HepG2 (cell line): ENCODE results near the gene FBXO4. TPM values are rescaled to one million over a fixed set of nuclear protein-coding genes. Genes with fewer than 3 reads are reported as not detected.

Source experiments
- BCL6 ChIP-seq: IDR thresholded peaks from 2 replicates; pipeline ENCODE4 v1.6.1; 2016; ENCODE audit warnings: missing genetic modification reagents, missing compliant biosample characterization
- CENPX ChIP-seq: sonication (generic); formaldehyde crosslinking; IDR thresholded peaks from 2 replicates; pipeline ENCODE4 v1.9.0; 2021; ENCODE audit warnings: mild to moderate bottlenecking, missing genetic modification reagents, moderate library complexity
- DNMT1 ChIP-seq: sonication (generic); formaldehyde crosslinking; IDR thresholded peaks from 2 replicates; pipeline ENCODE4 v1.5.1; 2020; ENCODE audit warnings: mild to moderate bottlenecking, missing genetic modification reagents
- EEA1 ChIP-seq: sonication (generic); formaldehyde crosslinking; IDR thresholded peaks from 2 replicates; pipeline ENCODE4 v1.5.1; 2020; ENCODE audit warnings: mild to moderate bottlenecking, missing genetic modification reagents, borderline replicate concordance
- NR1H2 ChIP-seq: sonication (generic); formaldehyde crosslinking; IDR thresholded peaks from 2 replicates; pipeline ENCODE4 v1.8.1; 2022; ENCODE audit warnings: low read depth, missing genetic modification reagents, borderline replicate concordance
- ONECUT2 ChIP-seq: sonication (generic); formaldehyde crosslinking; IDR thresholded peaks from 2 replicates; pipeline ENCODE4 v1.4.0; 2020; ENCODE audit warnings: missing genetic modification reagents
- POLR2G ChIP-seq: fragments of 200-400 bp; formaldehyde crosslinking; IDR thresholded peaks from 2 replicates; pipeline ENCODE4 v1.6.1; 2018; ENCODE audit warnings: mild to moderate bottlenecking, low read depth, low read length, moderate library complexity
- ZNF235 ChIP-seq: sonication (generic); formaldehyde crosslinking; IDR thresholded peaks from 2 replicates; pipeline ENCODE4 v1.8.1; 2023; ENCODE audit warnings: mild to moderate bottlenecking, missing genetic modification reagents, borderline replicate concordance
- ZNF558 ChIP-seq: sonication (generic); formaldehyde crosslinking; IDR thresholded peaks from 2 replicates; pipeline ENCODE4 v1.9.0; 2022; ENCODE audit warnings: mild to moderate bottlenecking, missing genetic modification reagents, borderline replicate concordance
- ZNF563 ChIP-seq: sonication (generic); formaldehyde crosslinking; IDR thresholded peaks from 2 replicates; pipeline ENCODE4 v1.8.0; 2022; ENCODE audit warnings: mild to moderate bottlenecking, moderate library complexity, missing genetic modification reagents
- ZNF777 ChIP-seq: sonication (generic); formaldehyde crosslinking; IDR thresholded peaks from 2 replicates; pipeline ENCODE4 v1.4.0; 2020; ENCODE audit warnings: missing genetic modification reagents
- polyA plus RNA-seq, 8 experiments: library from polyadenylated mRNA; depleted of rRNA in 3 of 8; stranded (reverse) in 7 of 8; unstranded in 1 of 8; fragments of >200 nt; fragmentation: Illumina TruSeq in 4 of 8; extraction: Trizol in 4 of 8; gene quantifications; 2 replicates each; pipeline versions ENCODE4 v1.2.1 to v1.2.3, GENCODE V29; 2011 to 2016; ENCODE audit warnings: low read depth in 4 of 8, missing spikeins in 1 of 8, mixed read lengths in 1 of 8; ENCODE audit not compliant: insufficient read depth in 1 of 8
- total RNA-seq, 5 experiments: library from RNA; depleted of rRNA; stranded (reverse); fragments of >200 nt; fragmentation: Illumina TruSeq; extraction: Trizol; gene quantifications; 2 replicates each; pipeline ENCODE4 v1.2.3, GENCODE V29; 2016; ENCODE audit warnings: low read depth in 1 of 5
- TF ChIP-seq, protein P1 (sequence below): sonication (generic); formaldehyde crosslinking; IDR thresholded peaks from 2 replicates; pipeline ENCODE4 v1.4.0; 2020; ENCODE audit warnings: low read depth, missing genetic modification reagents
- TF ChIP-seq, protein P2 (sequence below): sonication (generic); formaldehyde crosslinking; IDR thresholded peaks from 2 replicates; pipeline ENCODE4 v1.9.0; 2021; ENCODE audit warnings: missing genetic modification reagents, mild to moderate bottlenecking, borderline replicate concordance
- TF ChIP-seq, protein P3 (sequence below), 2 experiments: sonication (generic) in 1 of 2; formaldehyde crosslinking in 1 of 2; IDR thresholded peaks; 2 replicates each; pipeline versions ENCODE4 v1.4.0 to v1.6.1; 2016 to 2020; ENCODE audit warnings: borderline replicate concordance in 1 of 2, low read depth in 1 of 2, mild to moderate bottlenecking in 1 of 2, missing genetic modification reagents in 1 of 2

FBXO4 gene
- total and polyA plus RNA-seq, 2 of the 13 experiments (the other 11 are each of a cell fraction or from before 2014, with no cell fraction given): 5.2 to 16.4 TPM

DNA sequence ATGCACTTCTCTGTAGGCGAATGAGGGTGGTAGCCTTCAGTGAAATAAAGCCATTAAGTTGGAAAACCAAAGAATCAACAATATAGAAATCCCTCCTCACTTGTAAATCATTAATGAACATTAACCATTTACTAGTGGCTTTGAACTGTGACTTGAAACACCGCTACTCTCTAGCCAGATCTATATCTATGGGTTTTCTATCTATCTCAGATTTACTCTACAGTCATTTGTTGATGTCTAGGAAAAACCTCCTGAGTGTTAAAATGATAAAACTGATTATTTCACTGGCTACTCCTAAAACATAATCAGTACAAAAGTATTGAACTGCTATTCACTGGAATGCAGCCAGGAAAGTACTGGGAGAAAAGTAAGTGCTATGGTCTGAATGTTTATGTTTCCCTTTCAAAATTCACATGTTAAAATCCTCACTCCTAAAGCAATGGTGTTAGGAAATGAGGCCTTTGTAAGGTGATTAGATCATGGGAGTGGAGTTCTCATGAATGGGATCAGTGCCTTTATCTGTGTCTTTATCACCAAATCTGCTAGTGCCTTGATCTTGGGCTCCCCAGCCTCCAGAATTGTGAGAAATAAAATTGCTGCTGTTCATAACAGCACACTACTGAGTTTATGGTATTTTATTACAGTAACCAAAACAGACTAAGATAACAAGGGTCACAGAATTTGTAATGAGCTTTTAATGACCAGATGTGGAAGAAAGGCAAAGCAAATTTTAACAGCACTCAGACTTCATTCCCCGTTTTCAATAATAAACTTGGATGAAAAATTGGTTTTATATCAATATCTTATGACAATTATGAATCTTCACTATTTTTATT, 46.2 kb upstream of the FBXO4 start (continued):
- TF ChIP-seq, protein P1, sequence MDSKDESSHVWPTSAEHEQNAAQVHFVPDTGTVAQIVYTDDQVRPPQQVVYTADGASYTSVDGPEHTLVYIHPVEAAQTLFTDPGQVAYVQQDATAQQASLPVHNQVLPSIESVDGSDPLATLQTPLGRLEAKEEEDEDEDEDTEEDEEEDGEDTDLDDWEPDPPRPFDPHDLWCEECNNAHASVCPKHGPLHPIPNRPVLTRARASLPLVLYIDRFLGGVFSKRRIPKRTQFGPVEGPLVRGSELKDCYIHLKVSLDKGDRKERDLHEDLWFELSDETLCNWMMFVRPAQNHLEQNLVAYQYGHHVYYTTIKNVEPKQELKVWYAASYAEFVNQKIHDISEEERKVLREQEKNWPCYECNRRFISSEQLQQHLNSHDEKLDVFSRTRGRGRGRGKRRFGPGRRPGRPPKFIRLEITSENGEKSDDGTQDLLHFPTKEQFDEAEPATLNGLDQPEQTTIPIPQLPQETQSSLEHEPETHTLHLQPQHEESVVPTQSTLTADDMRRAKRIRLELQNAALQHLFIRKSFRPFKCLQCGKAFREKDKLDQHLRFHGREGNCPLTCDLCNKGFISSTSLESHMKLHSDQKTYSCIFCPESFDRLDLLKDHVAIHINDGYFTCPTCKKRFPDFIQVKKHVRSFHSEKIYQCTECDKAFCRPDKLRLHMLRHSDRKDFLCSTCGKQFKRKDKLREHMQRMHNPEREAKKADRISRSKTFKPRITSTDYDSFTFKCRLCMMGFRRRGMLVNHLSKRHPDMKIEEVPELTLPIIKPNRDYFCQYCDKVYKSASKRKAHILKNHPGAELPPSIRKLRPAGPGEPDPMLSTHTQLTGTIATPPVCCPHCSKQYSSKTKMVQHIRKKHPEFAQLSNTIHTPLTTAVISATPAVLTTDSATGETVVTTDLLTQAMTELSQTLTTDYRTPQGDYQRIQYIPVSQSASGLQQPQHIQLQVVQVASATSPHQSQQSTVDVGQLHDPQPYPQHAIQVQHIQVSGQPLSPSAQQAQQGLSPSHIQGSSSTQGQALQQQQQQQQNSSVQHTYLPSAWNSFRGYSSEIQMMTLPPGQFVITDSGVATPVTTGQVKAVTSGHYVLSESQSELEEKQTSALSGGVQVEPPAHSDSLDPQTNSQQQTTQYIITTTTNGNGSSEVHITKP (CRISPR knock-in tag): no peak
- TF ChIP-seq ZNF558: no peak
- no peak for TF ChIP-seq POLR2G
- no peak for TF ChIP-seq ZNF777 (CRISPR knock-in tag)
- TF ChIP-seq ONECUT2 (CRISPR knock-in tag): no peak
- TF ChIP-seq, protein P2, sequence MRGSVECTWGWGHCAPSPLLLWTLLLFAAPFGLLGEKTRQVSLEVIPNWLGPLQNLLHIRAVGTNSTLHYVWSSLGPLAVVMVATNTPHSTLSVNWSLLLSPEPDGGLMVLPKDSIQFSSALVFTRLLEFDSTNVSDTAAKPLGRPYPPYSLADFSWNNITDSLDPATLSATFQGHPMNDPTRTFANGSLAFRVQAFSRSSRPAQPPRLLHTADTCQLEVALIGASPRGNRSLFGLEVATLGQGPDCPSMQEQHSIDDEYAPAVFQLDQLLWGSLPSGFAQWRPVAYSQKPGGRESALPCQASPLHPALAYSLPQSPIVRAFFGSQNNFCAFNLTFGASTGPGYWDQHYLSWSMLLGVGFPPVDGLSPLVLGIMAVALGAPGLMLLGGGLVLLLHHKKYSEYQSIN: no peak
- peak; percentile 51 for TF ChIP-seq BCL6 (CRISPR knock-in tag)
- no peak for TF ChIP-seq DNMT1 (CRISPR knock-in tag)
- TF ChIP-seq, protein P3, sequence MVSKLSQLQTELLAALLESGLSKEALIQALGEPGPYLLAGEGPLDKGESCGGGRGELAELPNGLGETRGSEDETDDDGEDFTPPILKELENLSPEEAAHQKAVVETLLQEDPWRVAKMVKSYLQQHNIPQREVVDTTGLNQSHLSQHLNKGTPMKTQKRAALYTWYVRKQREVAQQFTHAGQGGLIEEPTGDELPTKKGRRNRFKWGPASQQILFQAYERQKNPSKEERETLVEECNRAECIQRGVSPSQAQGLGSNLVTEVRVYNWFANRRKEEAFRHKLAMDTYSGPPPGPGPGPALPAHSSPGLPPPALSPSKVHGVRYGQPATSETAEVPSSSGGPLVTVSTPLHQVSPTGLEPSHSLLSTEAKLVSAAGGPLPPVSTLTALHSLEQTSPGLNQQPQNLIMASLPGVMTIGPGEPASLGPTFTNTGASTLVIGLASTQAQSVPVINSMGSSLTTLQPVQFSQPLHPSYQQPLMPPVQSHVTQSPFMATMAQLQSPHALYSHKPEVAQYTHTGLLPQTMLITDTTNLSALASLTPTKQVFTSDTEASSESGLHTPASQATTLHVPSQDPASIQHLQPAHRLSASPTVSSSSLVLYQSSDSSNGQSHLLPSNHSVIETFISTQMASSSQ (IDR thresholded peaks at IDR 0.05; ENCODE audit: low read depth): peak; percentile 78; the same call in 1 of the 2 replicates
- TF ChIP-seq, protein P3 (CRISPR knock-in tag; IDR thresholded peaks at IDR 0.05; ENCODE audit: borderline replicate concordance): peak; percentile 34; the same call in 1 of the 2 replicates
- no peak for TF ChIP-seq CENPX (CRISPR knock-in tag)
- TF ChIP-seq EEA1 (CRISPR knock-in tag): no peak
- TF ChIP-seq NR1H2 (CRISPR knock-in tag): no peak
- no peak for TF ChIP-seq ZNF563 (CRISPR knock-in tag)
- no peak for TF ChIP-seq ZNF235
